A673 (cell line): ENCODE results near the gene AGR3.

Experiments
- EZH2 ChIP-seq: fragments of 200-600 bp; sonication (generic); IDR thresholded peaks from 2 replicates; pipeline ENCODE4 v1.6.1; 2017; ENCODE audit warnings: borderline replicate concordance, low read depth, mild to moderate bottlenecking, mixed read lengths, antibody characterized with exemption, low read length; ENCODE audit not compliant: poor library complexity, severe bottlenecking
- TF ChIP-seq, protein P1 (sequence below): fragments of 300-800, 200-600 bp; sonication (generic); conservative IDR thresholded peaks from 2 replicates; pipeline ENCODE4 v1.5.1; 2017; ENCODE audit warnings: low read depth, mild to moderate bottlenecking, antibody characterized with exemption, low read length, moderate library complexity, mixed read lengths

DNA sequence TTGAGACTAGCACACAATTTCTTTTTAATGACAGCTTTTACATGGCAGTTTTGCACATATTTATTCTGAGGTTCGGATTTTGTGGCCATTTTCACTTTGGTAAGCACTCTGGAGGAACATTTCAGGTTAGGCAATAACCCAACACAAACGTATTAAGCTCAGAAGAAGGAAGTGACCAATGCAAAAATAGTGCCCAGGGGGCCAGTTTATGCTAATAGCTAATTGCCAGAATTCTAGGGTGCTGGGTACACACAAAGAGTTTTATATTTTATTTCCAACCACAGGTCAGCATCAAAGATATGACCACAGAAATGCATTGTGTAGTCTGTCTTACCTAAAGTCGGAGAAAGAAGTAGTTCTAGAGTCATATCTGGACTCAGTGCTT, 68.6 kb downstream of the AGR3 start:
- no peak for TF ChIP-seq EZH2
- TF ChIP-seq, protein P1, sequence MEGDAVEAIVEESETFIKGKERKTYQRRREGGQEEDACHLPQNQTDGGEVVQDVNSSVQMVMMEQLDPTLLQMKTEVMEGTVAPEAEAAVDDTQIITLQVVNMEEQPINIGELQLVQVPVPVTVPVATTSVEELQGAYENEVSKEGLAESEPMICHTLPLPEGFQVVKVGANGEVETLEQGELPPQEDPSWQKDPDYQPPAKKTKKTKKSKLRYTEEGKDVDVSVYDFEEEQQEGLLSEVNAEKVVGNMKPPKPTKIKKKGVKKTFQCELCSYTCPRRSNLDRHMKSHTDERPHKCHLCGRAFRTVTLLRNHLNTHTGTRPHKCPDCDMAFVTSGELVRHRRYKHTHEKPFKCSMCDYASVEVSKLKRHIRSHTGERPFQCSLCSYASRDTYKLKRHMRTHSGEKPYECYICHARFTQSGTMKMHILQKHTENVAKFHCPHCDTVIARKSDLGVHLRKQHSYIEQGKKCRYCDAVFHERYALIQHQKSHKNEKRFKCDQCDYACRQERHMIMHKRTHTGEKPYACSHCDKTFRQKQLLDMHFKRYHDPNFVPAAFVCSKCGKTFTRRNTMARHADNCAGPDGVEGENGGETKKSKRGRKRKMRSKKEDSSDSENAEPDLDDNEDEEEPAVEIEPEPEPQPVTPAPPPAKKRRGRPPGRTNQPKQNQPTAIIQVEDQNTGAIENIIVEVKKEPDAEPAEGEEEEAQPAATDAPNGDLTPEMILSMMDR = no peak
